Globus pallidus (tissue), 1 donor: ENCODE measurements around the gene HHAT.
"Not testable (repeated sequence)": the region's sequence is repeated elsewhere in the genome, so short reads cannot be mapped to it uniquely, and the experiment has no call there.

Experiments
- DNase-seq: peaks from one replicate; pipeline ENCODE4 v3.0.0-alpha.2; 2015; ENCODE audit warnings: low spot score

HHAT gene

DNA sequence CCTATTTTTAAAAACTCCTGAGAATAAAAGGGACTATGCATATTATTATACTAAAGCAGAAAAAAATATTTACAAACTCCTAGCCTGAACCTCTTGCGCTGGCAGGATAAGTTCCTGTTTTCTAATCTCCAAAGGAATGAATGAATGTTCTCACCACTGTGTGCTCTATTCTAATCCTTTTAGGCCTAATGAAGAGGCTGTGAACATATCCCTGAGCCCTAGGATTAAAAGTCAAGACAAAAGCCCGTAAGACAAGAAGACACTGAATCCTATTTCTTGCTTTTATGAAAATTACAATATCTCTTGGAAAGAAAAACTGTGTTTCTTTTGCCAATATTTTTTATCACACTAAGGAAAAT, 317.5 kb downstream of the HHAT start:
- DNase-seq, result no peak

DNA sequence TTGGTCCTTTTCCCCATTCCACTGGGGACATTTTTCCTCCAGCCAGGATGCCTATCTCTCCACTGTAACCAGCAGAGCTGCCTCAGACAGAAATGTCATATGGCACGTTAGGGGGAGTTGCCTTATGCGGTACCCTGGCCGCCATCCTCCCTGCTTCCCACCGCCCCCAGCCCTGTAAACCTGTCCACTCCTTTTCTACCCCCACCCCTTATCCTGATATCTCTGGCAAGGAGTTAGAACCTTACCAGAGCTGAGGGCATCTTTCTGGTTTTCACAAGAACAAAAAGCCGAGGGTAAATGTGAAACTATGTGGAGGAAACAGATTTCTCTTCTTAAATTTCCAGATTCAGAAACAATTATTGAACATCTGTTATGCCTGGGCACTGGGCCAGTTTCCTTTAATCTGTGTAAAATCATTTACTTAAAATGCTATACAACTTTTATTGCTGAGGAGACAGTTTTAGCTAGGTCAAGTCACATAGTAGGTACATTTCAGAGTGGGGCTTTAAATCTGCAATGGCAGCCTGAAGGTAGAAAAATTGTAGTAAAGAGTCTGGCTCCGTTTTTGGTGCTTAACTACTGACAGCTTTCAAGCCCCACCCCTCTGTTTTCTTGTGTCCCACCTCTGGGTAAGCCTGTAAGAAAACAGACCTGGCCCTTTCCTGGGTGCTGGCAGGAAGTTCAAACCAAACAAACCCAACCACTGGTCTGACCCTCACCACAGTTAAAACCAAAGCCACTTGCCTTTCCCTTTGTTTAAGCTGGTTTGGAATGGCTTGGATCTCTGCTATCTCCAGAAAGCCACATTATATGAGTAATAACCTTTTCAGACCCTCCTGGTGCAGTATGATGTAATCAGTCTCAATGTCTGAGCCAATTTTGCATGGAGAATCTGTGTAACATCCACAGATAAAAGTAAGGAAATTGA, 319.0 kb downstream of the HHAT start:
- DNase-seq, result no peak

DNA sequence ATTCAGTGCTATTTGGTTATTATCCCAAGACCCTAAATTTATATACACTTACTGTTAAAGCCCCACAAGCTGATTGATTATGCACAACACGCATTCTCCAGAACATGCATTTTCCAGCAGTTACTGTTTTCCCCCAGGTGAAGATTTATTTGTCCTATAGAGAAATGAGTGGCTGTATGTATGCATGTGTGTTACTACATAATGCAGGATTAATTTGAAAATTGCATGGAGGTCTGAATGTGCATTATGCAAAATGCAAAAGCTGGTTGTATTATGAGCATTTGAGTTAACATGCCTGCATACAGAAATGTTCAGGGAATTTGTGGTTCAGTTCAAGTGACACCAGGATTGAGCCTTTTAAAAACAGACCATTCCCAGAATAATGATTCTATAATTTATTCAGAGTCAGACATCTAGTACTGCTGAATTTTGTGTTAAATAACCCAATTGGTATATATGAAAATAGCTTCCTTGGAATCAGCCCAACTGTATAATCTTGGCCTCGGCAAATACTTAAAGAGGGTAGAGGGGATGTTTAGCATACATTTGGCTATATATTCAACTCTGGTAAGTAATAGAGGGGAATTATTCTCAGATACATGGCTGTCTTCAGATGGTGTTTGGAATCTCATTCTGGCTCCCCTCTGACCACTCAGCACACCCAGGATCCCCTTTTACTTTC, 320.0 kb downstream of the HHAT start:
- no peak for DNase-seq

DNA sequence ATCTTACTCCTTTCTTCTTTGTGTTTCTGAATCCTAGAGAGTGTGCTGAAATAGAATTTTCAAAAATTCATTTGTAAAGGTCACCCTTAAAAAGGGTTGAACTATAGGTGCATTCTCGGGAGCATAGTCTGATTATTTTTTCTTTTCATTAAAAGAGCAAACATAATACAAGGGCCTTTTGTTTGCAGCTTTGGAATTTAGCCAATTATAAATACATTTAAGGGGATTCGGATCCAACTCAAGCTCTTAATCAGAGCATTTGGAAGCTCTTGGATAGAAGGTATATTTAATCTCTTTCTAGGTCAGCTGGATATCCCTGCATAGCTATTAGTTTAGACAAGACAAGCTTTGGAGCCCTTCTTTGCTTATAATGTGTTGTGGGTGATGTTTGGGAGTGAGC, 321.7 kb downstream of the HHAT start:
- no peak for DNase-seq

DNA sequence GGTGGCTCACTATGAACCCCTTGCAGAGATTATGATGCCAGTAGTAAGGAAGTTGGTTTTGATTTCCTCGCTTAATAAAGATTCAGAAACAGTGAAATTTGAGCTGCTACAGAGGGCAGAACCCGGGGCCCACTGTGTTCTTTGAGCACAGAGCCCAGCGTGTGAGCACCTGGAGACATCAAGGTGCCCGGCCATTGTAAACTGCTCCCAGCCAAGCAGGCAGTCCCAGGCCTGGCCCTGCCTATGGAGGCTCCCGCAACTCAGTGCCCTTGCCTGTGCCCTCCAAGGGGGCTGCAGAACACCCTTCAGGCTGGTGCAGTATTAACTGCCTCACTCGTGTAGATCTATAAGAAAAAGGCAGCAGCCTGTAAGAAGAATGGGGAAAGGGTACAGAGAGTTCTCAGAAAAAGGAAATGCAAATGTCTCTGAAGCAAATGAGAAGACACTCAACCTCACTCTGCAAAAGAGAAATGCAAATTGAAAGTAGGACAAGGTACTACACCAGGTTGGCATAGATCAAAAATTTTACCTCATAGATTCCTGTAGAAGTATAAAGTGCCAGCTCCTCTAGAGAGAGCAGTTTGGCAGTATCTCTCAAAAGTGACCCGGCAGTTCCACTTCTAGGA, 323.7 kb downstream of the HHAT start:
- no peak for DNase-seq

DNA sequence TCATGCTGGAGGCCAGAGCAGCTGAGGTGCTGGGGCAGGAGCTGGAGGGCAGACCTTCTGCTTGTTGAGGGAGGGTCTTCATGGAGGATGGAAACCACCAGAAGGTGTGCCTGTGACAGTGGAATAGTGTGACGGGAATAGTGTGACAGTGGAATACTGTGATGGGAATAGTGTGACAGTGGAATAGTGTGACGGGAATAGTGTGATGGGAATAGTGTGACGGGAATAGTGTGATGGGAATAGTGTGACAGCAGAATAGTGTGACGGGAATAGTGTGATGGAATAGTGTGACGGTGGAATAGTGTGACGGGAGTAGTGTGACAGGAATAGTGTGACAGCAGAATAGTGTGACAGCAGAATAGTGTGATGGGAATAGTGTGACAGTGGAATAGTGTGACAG, 325.1 kb downstream of the HHAT start:
- no peak for DNase-seq

DNA sequence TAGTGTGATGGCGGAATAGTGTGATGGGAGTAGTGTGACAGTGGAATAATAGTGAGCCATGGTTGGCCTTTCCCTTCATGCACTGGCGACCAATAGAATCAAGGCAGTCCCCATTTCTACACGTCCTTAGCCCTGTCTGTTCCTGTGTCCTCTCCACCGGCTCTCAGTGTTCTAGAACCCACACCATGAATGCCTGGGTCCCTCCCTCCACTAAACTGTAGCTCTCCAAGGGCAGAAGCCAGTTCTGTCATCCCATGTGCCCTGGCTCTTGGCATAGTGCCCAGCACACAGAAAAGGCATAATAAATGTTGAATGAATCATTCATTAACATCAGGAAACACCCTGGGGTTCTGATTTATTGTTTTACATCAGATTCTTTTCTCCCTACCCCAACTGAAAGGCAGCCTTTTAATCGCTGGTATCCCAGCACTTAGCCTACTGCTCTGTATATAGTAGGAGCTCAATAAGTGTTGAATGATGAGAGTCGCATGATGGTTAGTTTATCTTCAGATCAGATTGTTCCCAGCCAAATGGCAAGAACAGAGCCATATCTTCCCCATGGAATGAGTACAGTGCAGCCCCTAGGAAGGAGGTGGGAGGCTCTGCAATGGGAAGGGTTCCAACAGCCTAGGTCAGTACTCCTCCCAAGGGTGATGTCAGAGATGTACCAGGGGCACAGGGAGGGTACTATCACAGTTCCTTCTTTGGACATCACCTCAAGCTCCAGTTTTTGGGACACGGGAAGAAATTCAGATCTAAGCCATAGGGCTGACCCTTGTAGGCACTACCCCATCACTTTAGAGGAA, 325.7 kb downstream of the HHAT start:
- no peak for DNase-seq

DNA sequence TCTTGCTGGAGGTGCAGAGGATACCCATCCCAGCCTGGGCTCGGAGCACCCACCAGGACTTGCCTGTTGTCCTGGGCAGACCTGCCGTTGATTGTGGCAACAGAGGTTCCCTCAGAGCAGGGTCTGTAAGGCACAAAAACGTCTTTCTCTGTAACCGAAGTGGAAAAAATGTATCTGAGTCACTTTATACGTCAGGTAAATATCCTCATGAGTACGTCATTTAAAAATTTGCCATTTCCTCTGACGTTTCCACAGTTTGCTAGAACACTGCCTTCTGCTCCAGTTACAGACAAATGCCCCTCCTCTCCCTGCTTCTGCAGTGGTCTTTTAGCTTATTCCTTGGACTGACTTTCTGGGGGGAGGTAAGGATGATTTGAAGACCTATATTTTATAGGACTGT, 326.8 kb downstream of the HHAT start:
- DNase-seq, result no peak

DNA sequence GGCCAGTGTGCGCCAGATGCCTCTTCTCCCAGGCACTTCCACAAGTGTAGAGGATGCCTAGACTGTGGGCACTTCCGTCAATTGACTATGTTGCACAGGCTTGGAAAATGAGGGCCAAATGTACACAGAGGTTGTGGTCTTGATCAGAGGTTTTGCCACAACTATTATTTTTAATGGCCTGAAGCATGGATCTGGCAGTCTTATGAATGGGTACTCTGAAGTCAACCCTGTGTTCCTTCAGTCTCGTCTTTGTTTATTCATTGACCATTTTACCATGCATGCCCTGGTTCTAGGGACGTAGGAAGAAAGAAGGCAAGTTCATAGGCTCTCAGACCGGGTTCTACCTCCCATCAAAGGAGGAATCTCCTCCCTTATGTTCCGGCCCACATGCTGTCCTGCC, 329.1 kb downstream of the HHAT start:
- no peak for DNase-seq

DNA sequence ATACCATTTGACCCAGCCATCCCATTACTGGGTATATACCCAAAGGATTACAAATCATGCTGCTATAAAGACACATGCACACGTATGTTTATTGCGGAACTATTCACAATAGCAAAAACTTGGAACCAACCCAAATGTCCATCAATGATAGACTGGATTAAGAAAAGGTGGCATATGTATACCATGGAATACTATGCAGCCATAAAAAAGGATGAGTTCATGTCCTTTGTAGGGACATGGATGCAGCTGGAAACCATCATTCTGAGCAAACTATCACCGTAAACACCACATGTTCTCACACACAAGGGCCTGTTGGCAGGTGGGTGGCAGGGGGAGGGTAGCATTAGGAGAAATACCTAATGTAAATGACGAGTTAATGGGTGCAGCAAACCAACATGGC, 332.8 kb downstream of the HHAT start:
- DNase-seq, result not testable (repeated sequence)

DNA sequence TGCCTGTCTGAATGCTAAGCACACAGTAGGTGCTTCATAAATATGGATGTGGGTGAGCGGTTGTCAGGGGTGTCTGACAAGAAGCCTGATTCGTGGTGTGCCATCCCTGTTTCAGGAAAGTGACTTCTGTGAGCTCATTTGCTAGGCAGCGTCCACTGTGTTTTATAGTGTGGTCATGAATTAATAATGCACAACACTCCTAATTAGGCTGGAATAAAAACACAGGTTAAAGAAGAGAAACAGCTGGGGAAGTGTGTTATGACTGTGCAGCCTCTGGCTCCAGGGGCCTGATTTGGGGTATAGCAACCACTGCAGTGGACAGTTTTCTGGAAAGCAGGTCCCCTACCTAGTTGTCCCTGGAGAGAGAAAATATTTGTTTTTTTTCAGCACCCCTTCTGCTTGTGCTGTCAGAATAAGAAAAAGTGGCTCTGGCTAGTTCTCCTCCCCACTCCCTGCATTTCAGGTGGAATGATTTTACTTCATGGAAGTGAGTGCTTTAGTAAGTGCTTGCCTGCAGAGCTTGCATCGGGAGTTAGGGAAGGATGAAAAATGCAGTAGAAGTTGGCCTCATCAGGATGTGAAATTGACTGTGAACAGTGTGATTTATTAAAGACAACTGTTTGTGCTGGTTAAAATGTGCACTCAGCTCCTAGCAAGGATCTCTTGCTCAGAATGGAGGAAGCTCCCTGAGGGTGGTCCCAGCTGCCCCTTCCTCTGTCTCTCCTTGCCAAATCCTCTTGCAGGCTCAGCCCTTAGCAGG, 333.8 kb downstream of the HHAT start:
- DNase-seq, result no peak

DNA sequence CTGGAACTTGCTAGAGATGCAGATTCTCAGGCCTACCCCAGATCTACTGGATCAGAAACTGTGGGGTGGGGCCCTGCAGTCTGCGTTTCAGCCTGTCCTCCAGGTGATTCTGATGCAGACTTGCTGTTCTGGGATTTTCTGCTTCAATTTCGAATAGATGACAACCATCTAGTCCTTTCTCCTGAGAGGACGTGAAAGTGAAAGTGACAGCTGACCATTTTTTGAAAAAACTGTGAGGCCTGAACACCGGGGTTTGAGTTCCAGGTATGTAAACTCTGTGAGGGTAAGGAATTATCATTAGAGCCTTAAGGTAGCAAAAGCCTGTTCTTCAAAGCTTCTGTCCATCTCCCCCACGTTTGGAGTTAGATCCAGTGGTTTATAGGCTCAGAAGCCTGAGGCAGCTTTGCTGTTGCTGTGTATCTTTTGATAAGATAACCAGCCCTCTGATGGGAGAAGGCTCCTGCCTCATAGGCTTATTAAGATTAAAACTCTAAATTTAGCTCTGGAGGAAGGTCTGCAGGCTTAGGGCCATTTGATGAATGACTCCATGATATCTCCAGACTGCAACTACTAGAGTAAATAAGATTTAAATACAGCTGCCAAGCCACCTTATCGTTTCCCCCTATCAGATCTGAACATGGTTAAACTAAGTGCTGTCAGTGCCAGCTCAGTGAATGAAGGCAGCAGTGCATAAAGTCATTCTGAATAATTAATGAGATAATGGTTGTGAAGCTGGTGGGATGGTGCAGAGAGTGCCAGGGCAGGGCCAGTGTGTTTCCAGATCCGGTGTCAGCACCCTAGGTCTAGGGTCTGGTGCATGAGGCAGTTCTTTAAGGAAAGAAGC, 335.2 kb downstream of the HHAT start:
- DNase-seq, result no peak

DNA sequence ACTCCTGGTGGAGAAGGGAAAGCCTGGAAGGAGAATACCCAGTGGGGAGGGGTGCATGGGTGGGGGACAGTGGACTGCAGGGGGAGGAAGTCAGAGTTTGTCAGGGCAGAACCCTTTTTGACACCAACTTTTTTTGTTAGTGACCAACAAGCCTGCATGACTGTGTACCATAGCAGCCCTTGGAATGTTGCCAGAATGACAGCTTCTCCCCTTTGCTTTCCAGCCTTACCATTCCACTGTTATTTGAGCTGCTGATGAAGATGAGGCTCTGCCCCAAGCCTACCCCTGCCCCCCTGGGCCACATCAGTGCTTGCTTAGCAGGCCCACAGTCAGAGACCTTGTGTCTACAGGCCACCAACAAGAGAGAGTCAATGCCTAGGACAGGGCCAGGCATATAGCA, 341.2 kb downstream of the HHAT start:
- no peak for DNase-seq

DNA sequence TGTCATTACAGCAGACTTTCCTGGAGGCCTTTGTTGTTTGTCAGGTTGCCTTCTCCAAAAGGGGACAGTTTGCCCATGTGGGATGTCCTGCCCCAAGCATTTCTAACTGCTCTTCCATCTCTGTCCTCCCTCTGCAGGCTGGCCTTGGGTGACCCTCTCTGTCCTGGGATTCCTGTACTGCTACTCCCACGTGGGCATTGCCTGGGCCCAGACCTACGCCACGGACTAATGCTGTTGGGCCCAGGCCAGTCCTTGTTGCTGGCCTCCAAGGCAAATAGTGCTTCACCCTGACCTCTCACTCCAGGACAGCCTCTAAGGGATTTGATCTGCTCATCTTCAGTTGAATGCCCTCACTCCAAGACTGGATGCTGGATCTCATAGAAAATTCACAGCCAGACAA, 345.4 kb downstream of the HHAT start:
- DNase-seq, result no peak

DNA sequence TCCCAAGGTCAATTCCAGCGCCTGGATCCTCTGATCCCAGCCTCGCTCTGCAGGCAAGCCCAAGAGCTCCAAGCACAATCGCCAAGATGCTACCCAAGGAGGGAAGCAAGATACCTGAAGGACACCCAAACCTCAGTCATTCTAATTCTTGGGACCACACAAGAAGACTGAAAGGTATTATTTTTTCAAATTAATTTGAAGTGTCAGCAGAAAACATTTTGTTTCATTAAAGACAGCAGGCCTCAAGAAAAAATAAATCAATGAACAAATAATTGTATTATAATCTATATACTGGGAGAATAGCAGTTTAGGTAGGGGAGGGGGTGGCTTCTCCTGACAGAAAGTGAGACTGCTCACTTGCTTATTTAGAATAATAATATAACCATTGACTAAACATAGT, 347.8 kb downstream of the HHAT start:
- DNase-seq, result no peak

DNA sequence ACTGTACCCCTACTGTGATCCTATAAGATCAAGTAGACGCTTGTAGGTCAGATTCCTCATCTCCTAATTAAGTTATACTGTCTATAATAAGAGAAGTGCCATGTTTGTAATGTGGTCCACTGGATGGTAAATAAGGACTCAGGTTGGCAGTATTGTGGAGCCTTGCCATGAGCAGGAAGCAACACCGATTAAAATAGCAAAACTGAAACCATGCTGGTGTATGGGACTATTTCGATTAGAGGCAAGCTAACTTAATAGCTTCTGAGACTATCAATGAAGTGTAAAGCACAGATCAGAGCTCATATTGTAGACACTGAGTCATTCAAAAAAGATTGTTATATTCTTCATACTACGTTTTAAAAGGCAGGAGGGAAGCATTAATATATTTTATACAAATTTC, 348.8 kb downstream of the HHAT start:
- no peak for DNase-seq

DNA sequence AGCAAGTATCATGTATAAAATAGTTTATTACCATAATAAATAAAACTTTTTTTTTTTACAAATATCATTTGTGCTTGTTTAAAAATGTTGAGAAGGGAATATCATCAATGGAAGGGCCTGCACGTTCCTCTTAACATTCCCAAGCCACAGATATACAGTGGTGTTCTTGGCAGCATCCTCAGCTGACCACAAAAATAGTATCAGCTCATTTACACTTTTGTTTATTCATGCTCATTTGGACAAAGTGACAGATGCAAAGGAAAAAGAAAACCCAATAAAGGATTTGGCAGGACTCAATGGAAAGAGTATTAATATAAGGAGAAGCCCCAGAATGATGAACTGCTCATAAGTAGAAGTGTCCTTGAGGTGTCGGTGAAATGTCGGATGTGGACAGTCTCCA, 349.6 kb downstream of the HHAT start:
- DNase-seq, result no peak

DNA sequence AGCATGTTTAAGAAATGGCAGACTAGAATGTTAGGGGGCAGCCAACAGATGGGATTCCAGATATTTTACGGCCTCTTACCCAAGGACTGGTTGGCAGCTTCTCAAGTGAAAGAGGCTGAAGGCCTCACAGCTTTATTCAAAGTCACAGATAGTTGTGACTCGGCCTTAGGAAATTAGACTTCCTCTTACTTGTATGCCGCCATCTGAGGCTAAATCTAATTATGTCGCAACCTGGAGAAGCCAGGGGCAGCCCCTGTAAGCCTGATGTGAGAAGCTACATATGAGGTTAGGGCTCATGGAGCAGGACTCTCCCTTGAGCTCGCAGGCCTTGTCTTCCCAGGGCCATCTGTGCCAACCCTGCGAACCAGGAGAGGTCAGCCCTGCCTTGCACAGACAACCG, 352.5 kb downstream of the HHAT start:
- no peak for DNase-seq

DNA sequence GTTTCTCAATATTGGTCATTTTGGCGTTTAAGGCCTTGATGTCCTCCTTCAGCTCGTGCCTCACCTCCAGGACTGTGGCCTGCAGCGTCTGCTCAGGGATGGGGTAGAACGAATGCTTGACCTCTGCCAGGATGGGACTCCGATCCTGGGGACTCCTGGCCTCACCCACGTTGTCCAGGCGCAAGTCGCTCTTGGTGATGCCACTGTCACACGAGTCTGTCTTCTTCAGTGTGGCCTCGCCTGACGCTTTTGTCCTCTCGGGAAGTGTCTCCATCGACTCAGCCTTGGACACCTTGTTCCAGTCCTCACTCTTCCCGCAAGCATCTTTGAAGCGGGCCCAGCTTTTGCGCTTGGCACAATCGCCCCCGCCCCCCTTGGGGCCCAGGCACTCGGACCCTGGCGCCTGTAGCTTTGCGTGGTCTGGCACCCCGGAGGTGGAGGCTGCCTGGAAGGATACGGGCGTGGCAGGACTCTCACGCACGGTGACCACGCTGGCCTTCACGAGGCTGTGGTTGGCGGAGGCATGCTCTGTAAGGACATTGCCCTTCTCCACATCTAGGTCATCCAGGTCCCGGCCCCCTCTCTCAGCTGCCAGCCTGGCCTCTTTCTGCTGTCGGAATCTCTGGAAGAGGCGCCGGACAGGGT, 354.8 kb downstream of the HHAT start:
- no peak for DNase-seq
